Panc1 (cell line): Measurements from ENCODE around the gene FOXD1. TPM values are rescaled to one million over a fixed set of nuclear protein-coding genes. Genes with fewer than 3 reads are reported as not detected.
A peak's percentile ranks its signal among the peaks of the same experiment; 100 is the strongest.

Experiments
- ATAC-seq: fragments of 200-7000 bp; cut with Tn5 transposase; 2 replicates; pipeline ENCODE4 v1.9.1; 2020; ENCODE audit warnings: mild to moderate bottlenecking, moderate library complexity
- BruUV-seq: library from RNA; stranded (reverse); fragments of 400-500 nt; replicated peaks from 2 replicates; lab custom pipeline; 2021; lab: Mats Ljungman, UMichigan
- CTCF ChIA-PET: fragments of 300-600 bp; sonication (Branson Sonifier 250); formaldehyde crosslinking; loops from one replicate; lab custom pipeline; 2022; ENCODE audit warnings: antibody characterized with exemption; lab: Charles Lee
- POLR2A ChIA-PET: fragments of 300-600 bp; sonication (Branson Sonifier 250); formaldehyde crosslinking; loops from one replicate; lab custom pipeline; 2022; ENCODE audit warnings: antibody characterized with exemption; lab: Charles Lee
- DNase-seq: peaks from one replicate; pipeline ENCODE4 v3.0.0-alpha.2; 2010; ENCODE audit warnings: low read depth, low spot score
- H3K27ac ChIP-seq: 2 replicates; pipeline ENCODE4 v1.5.1; 2011; ENCODE audit warnings: mild to moderate bottlenecking, low read length, inconsistent platforms
- H3K27me3 ChIP-seq: fragments of 200-500 bp; sonication (Bioruptor generic); 2 replicates; pipeline ENCODE4 v1.6.0; 2014; ENCODE audit warnings: low read length, inconsistent platforms; ENCODE audit not compliant: control insufficient read depth, insufficient read depth
- H3K36me3 ChIP-seq: fragments of 200-500 bp; sonication (Bioruptor generic); 2 replicates; pipeline ENCODE4 v1.5.1; 2014; ENCODE audit warnings: inconsistent platforms, mild to moderate bottlenecking, low read length, moderate library complexity; ENCODE audit not compliant: control insufficient read depth, insufficient read depth
- H3K4me1 ChIP-seq: 2 replicates; pipeline ENCODE4 v1.5.1; 2011; ENCODE audit warnings: inconsistent platforms, mild to moderate bottlenecking, low read length, moderate library complexity; ENCODE audit not compliant: control insufficient read depth, insufficient read depth
- H3K4me3 ChIP-seq, 2 experiments: 2 replicates each; pipeline ENCODE4 v1.5.1; 2011 to 2012; ENCODE audit warnings: low read depth in 2 of 2, low read length in 2 of 2, mild to moderate bottlenecking in 2 of 2, inconsistent platforms in 1 of 2, moderate library complexity in 1 of 2
- H3K9me3 ChIP-seq: fragments of 200-500 bp; sonication (Bioruptor generic); 2 replicates; pipeline ENCODE4 v1.5.1; 2014; ENCODE audit warnings: low read depth, mild to moderate bottlenecking, inconsistent platforms, low read length, moderate library complexity; ENCODE audit not compliant: control insufficient read depth, insufficient read depth
- CTCF ChIP-seq: fragments of 450-650 bp; IDR thresholded peaks from 2 replicates; pipeline ENCODE4 v1.5.1; 2017; ENCODE audit warnings: mild to moderate bottlenecking
- POLR2AphosphoS5 ChIP-seq: IDR thresholded peaks from 2 replicates; pipeline ENCODE4 v1.6.1; 2012; ENCODE audit warnings: mild to moderate bottlenecking, low read depth, low read length, moderate library complexity
- SIN3A ChIP-seq: IDR thresholded peaks from 2 replicates; pipeline ENCODE4 v1.6.1; 2012; ENCODE audit warnings: low read depth, mild to moderate bottlenecking, low read length, moderate library complexity, borderline replicate concordance; ENCODE audit not compliant: insufficient read depth
- TCF7L2 ChIP-seq: IDR thresholded peaks from 2 replicates; pipeline ENCODE4 v1.6.1; 2011; ENCODE audit warnings: mild to moderate bottlenecking, low read depth, low read length, inconsistent platforms
- in situ Hi-C: cut with HindIII; loops from 2 replicates; pipeline ENCODE4 v1.10.0; 2016; ENCODE audit warnings: low sequenced_read_pairs, low pct_unique_long_range_greater_than_20kb
- intact Hi-C: fragments of 100-400 bp; cut with micrococcal nuclease; formaldehyde crosslinking; loops from one replicate; pipeline ENCODE4 v1.10.0; 2022; ENCODE audit not compliant: unreplicated experiment
- total RNA-seq: library from RNA; stranded (reverse); gene quantifications from one replicate; pipeline ENCODE4 v1.2.1, GENCODE V29; 2021; ENCODE audit not compliant: unreplicated experiment
- TF ChIP-seq, protein P1 (sequence below), 2 experiments: IDR thresholded peaks; 2 replicates each; pipeline ENCODE4 v1.6.1; 2011 to 2012; ENCODE audit warnings: low read depth in 2 of 2, control low read depth in 1 of 2, low read length in 1 of 2, mild to moderate bottlenecking in 1 of 2, moderate library complexity in 1 of 2; ENCODE audit not compliant: insufficient read depth in 1 of 2

FOXD1 gene
- total RNA-seq, 1 experiment from 2014 or later: 63.3 TPM

GRCh38 chr5:73433982-73434342, 14.6 kb downstream of the FOXD1 start:
- H3K36me3 ChIP-seq: no peaks in the 10 kb centered on the region
- intact Hi-C loops (loop anchor here (10.0 kb wide), 1 partner anchor 59 kb away; no protein-coding TSS in a partner anchor), in situ Hi-C loops (no loop called here)
- TF ChIP-seq POLR2AphosphoS5 (no peak), TCF7L2 (no peak), SIN3A (no peak), CTCF (no peak)
- TF ChIP-seq, protein P1, sequence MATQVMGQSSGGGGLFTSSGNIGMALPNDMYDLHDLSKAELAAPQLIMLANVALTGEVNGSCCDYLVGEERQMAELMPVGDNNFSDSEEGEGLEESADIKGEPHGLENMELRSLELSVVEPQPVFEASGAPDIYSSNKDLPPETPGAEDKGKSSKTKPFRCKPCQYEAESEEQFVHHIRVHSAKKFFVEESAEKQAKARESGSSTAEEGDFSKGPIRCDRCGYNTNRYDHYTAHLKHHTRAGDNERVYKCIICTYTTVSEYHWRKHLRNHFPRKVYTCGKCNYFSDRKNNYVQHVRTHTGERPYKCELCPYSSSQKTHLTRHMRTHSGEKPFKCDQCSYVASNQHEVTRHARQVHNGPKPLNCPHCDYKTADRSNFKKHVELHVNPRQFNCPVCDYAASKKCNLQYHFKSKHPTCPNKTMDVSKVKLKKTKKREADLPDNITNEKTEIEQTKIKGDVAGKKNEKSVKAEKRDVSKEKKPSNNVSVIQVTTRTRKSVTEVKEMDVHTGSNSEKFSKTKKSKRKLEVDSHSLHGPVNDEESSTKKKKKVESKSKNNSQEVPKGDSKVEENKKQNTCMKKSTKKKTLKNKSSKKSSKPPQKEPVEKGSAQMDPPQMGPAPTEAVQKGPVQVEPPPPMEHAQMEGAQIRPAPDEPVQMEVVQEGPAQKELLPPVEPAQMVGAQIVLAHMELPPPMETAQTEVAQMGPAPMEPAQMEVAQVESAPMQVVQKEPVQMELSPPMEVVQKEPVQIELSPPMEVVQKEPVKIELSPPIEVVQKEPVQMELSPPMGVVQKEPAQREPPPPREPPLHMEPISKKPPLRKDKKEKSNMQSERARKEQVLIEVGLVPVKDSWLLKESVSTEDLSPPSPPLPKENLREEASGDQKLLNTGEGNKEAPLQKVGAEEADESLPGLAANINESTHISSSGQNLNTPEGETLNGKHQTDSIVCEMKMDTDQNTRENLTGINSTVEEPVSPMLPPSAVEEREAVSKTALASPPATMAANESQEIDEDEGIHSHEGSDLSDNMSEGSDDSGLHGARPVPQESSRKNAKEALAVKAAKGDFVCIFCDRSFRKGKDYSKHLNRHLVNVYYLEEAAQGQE (IDR thresholded peaks at IDR 0.05; ENCODE audit: insufficient read depth in 1 of 2, low read depth in 2 of 2, low read length in 1 of 2): no peak
- H3K4me3 ChIP-seq: no peak overlapping the region
- H3K27me3 ChIP-seq: no peaks in the 10 kb centered on the region
- no peak for DNase-seq
- no peaks in the 10 kb centered on the region for H3K9me3 ChIP-seq
- BruUV-seq: no TSS peak
- CTCF ChIA-PET: interaction anchor here (1.2 kb wide), 1 partner anchor 17 kb away, joined by 4 read pairs; no protein-coding TSS in a partner anchor
- ATAC-seq: no peak
- H3K27ac ChIP-seq: peak overlapping the region; percentile 64; the same call in 1 of the 2 replicates
- POLR2A ChIA-PET: no interaction called here
- H3K4me1 ChIP-seq: peaks cover 39% of the 10 kb centered on the region

DNA sequence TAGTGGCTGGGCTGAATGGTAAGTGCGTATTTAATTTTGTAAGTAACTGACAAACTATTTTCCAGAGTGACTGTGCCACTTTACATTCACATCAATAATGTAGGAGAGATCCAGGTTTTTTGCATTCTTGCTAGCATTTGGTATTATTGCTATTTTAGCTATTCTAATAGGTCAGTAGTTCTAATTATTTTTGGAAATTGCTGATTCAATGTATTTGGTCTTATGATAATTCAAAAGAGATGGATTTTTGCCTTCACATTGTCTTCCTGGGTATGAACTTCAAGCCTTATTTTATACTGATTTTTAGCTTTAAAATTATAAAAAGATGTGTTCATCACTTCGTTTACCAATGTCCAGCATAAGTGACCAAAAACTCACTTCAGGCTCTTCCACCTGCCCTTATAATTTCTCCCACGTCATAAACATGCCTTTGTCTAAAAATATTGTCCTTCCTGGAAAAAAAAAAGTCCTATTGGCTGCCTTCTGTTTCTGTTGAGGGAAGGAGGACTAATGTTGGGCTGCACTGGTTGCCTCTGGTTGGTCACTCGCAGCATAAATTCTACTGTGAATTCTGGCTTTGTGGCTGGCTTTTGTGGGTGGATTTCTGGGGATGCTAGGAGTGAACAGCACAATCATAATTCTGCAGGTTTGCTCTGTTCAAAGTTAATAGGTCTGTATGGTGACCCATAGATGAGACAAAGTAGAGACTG, 15.2 kb downstream of the FOXD1 start:
- no peaks in the 10 kb centered on the region for H3K27me3 ChIP-seq
- no peaks in the 10 kb centered on the region for H3K9me3 ChIP-seq
- intact Hi-C loops (loop anchor here (10.0 kb wide), 1 partner anchor 59 kb away; no protein-coding TSS in a partner anchor), in situ Hi-C loops (no loop called here)
- ChIA-PET CTCF (interaction anchor here (0.7 kb wide), 1 partner anchor 219 kb away, joined by 3 read pairs; no protein-coding TSS in a partner anchor), POLR2A (no interaction called here)
- peaks cover 34% of the 10 kb centered on the region for H3K4me1 ChIP-seq
- TF ChIP-seq SIN3A (no peak), TCF7L2 (no peak), CTCF (no peak), POLR2AphosphoS5 (no peak)
- TF ChIP-seq, protein P1 (IDR thresholded peaks at IDR 0.05; ENCODE audit: insufficient read depth in 1 of 2, low read depth in 2 of 2, low read length in 1 of 2): no peak
- DNase-seq: no peak
- peak overlapping the region; percentile 64; the same call in 1 of the 2 replicates for H3K27ac ChIP-seq
- no peak overlapping the region for H3K4me3 ChIP-seq
- no TSS peak for BruUV-seq
- ATAC-seq: no peak
- no peaks in the 10 kb centered on the region for H3K36me3 ChIP-seq
